Fibroblast of mammary gland (primary cell): Measurements from ENCODE around the gene RNF8.

Experiments
- DNase-seq: peaks from one replicate; pipeline ENCODE4 v3.0.0-alpha.2; 2010; ENCODE audit warnings: low read depth
- H3K4me3 ChIP-seq: 2 replicates; pipeline ENCODE4 v1.5.1; 2011; ENCODE audit warnings: low read depth, mild to moderate bottlenecking, low read length, moderate library complexity; ENCODE audit not compliant: control insufficient read depth
- CTCF ChIP-seq: conservative IDR thresholded peaks from 2 replicates; pipeline ENCODE4 v1.5.1; 2011; ENCODE audit warnings: low read depth, low read length, inconsistent platforms; ENCODE audit not compliant: control insufficient read depth, insufficient read depth

The RNF8 gene

GRCh38 chr6:37347670-37348111, 6.1 kb upstream of the RNF8 start:
- TF ChIP-seq CTCF = no peak
- no peak overlapping the region for H3K4me3 ChIP-seq
- no peak for DNase-seq

GRCh38 chr6:37351027-37351426, 2.8 kb upstream of the RNF8 start:
- no peak for DNase-seq
- H3K4me3 ChIP-seq = no peak overlapping the region
- no peak for TF ChIP-seq CTCF

GRCh38 chr6:37352384-37352783, 1.4 kb upstream of the RNF8 start:
- no peak overlapping the region for H3K4me3 ChIP-seq
- no peak for TF ChIP-seq CTCF
- DNase-seq = no peak

- no peak for TF ChIP-seq CTCF
- peak; percentile 15 for DNase-seq
- H3K4me3 ChIP-seq = peak overlapping the region; percentile 92
These were observed 972 bp downstream of the RNF8 start for GRCh38 chr6:37354526-37355384.

- TF ChIP-seq CTCF = no peak
- no peak for DNase-seq
- no peak overlapping the region for H3K4me3 ChIP-seq
These were observed 3.5 kb downstream of the RNF8 start for GRCh38 chr6:37357288-37357687.

- DNase-seq = no peak
These were observed 4.1 kb downstream of the RNF8 start for GRCh38 chr6:37357860-37358259.

More at GRCh38 chr6:37357860-37358259, 4.1 kb downstream of the RNF8 start:
- TF ChIP-seq CTCF = no peak
- H3K4me3 ChIP-seq = no peak overlapping the region
